GM10266 (cell line): Measurements from ENCODE around the gene HBP1.

Experiments used
- DNase-seq: peaks from one replicate; pipeline ENCODE4 v3.0.0; 2012; ENCODE audit errors: extremely low spot score
- TF ChIP-seq, protein P1 (sequence below): IDR thresholded peaks from 2 replicates; pipeline ENCODE4 v1.5.1; 2012; ENCODE audit warnings: mild to moderate bottlenecking, low read depth; ENCODE audit not compliant: control insufficient read depth, insufficient read depth; ENCODE audit errors: missing control alignments

The HBP1 gene

DNA sequence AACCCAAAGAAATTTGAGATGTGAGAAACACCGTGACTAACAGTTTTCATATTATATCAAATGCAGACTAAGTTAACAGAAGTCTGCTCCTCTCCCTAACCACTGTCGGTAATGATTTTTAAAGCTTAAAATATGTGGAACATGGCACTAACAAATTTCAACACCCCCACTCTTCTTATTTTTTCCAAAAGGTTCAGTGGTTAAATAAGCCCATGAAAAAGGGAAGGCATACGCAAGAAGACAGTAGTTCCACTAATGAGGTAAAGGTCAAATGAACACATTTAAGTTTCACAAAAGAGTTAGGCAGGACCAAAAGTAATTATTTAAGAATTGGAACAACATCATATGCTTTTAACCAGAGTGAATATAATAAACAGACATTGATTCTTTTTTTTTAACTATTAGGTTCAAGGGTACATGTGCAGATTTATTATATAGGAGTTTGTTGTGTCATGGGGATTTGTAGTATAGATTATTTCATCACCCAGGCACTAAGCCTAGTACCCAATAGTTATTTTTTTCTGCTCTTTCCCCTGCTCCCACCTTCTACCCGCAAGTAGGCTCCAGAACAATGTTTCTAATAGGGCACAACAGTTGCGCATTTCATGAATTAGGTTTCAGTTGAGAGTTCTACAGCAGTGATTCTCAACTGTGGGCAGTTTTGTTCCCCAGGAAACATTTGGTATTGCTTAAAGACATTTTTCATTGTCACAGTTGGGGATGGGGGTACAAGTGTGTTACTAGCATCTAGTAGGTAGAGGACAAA, 79.9 kb downstream of the HBP1 start:
- TF ChIP-seq, protein P1, sequence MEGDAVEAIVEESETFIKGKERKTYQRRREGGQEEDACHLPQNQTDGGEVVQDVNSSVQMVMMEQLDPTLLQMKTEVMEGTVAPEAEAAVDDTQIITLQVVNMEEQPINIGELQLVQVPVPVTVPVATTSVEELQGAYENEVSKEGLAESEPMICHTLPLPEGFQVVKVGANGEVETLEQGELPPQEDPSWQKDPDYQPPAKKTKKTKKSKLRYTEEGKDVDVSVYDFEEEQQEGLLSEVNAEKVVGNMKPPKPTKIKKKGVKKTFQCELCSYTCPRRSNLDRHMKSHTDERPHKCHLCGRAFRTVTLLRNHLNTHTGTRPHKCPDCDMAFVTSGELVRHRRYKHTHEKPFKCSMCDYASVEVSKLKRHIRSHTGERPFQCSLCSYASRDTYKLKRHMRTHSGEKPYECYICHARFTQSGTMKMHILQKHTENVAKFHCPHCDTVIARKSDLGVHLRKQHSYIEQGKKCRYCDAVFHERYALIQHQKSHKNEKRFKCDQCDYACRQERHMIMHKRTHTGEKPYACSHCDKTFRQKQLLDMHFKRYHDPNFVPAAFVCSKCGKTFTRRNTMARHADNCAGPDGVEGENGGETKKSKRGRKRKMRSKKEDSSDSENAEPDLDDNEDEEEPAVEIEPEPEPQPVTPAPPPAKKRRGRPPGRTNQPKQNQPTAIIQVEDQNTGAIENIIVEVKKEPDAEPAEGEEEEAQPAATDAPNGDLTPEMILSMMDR = no peak
- DNase-seq = no peak

DNA sequence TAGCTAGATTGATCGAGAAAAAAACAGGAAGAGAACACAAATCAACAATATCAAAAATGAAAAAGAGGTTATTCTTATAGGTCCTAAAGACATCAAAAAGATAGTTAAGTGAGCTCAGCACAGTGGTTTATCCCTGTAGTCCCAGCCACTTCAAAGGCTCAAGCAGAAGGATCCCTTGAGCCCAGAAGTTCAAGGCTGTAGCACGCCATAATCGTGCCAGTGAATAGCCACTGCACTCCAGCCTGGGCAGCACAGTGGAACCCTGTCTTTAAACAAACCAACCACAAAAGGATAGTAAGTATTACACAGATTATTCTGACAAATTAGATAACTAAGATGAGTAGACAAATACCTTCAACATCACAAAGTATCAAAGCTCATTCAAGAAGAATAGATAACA, 83.2 kb downstream of the HBP1 start:
- no peak for DNase-seq
- TF ChIP-seq, protein P1 = no peak
